H1 (cell line): ENCODE data around the gene REG1A. TPM values are rescaled to one million over a fixed set of nuclear protein-coding genes. Genes with fewer than 3 reads are reported as not detected.

ENCODE experiments used
- CTCF ChIA-PET: fragments of 300-600 bp; sonication (Branson Sonifier 250); formaldehyde crosslinking; loops from one replicate; lab custom pipeline; 2021; ENCODE audit not compliant: partially characterized antibody; lab: Charles Lee
- POLR2A ChIA-PET: fragments of 300-600 bp; sonication (Branson Sonifier 250); formaldehyde crosslinking; loops from one replicate; lab custom pipeline; 2021; ENCODE audit warnings: inconsistent platforms; ENCODE audit not compliant: partially characterized antibody; lab: Charles Lee
- DNase-seq, 2 experiments: peaks; one replicate each; pipeline versions ENCODE4 v3.0.0 to v3.0.0-alpha.2; 2010 to 2022; ENCODE audit warnings: low spot score in 2 of 2, low read depth in 1 of 2, mixed read lengths in 1 of 2
- FAIRE-seq: peaks from 2 replicates; lab custom pipeline; 2011; peaks lifted over from hg19 to GRCh38; lab: Jason Lieb, UNC
- H2AFZ ChIP-seq: 2 replicates; pipeline ENCODE4 v1.8.1; 2012; ENCODE audit warnings: low read length, inconsistent platforms
- H2AK5ac ChIP-seq: 2 replicates; pipeline ENCODE4 v1.6.1; 2013; ENCODE audit warnings: low read depth, low read length
- H2BK120ac ChIP-seq: replicated peaks from 2 replicates; pipeline ENCODE3; 2013; ENCODE audit warnings: low read depth, low read length, inconsistent platforms
- H2BK12ac ChIP-seq: 2 replicates; pipeline ENCODE4 v1.6.1; 2013; ENCODE audit warnings: low read depth, low read length
- H2BK15ac ChIP-seq: 2 replicates; pipeline ENCODE4 v1.6.1; 2013; ENCODE audit warnings: low read length
- H2BK20ac ChIP-seq: 2 replicates; pipeline ENCODE4 v1.6.1; 2013; ENCODE audit warnings: low read length
- H2BK5ac ChIP-seq: 2 replicates; pipeline ENCODE4 v1.6.1; 2013; ENCODE audit warnings: low read depth, low read length
- H3K14ac ChIP-seq: 2 replicates; pipeline ENCODE4 v1.6.1; 2013; ENCODE audit warnings: inconsistent platforms; ENCODE audit not compliant: insufficient read length
- H3K18ac ChIP-seq: 2 replicates; pipeline ENCODE4 v1.6.1; 2013; ENCODE audit warnings: low read length; ENCODE audit errors: extremely low read depth
- H3K23ac ChIP-seq: 2 replicates; pipeline ENCODE4 v1.6.1; 2013; ENCODE audit warnings: inconsistent platforms; ENCODE audit not compliant: insufficient read length
- H3K23me2 ChIP-seq: 2 replicates; pipeline ENCODE4 v1.6.1; 2013; ENCODE audit warnings: low read depth, low read length
- H3K27ac ChIP-seq: 2 replicates; pipeline ENCODE4 v1.6.1; 2011; ENCODE audit warnings: low read depth, low read length, inconsistent platforms
- H3K27me3 ChIP-seq, 4 experiments: replicated peaks in 1 of 4; 1 replicate in 1 of 4; 2 replicates in 3 of 4; pipeline versions ENCODE4 v1.6.1 to v1.8.1; 2011 to 2013; ENCODE audit warnings: low read length in 3 of 4, mild to moderate bottlenecking in 3 of 4, inconsistent platforms in 2 of 4, mixed read lengths in 2 of 4, moderate library complexity in 1 of 4; ENCODE audit not compliant: control insufficient read depth in 3 of 4, insufficient read depth in 3 of 4; ENCODE audit errors: extremely low read depth in 1 of 4
- H3K36me3 ChIP-seq, 4 experiments: 2 replicates each; pipeline versions ENCODE4 v1.6.1 to v1.8.1; 2011 to 2013; ENCODE audit warnings: mild to moderate bottlenecking in 4 of 4, low read length in 3 of 4, moderate library complexity in 2 of 4, control low read depth in 1 of 4, inconsistent platforms in 1 of 4; ENCODE audit not compliant: insufficient read depth in 4 of 4, control insufficient read depth in 2 of 4
- H3K4ac ChIP-seq: replicated peaks from 2 replicates; pipeline ENCODE3; 2013; ENCODE audit warnings: low read length, low read depth, mixed read lengths, inconsistent platforms; ENCODE audit not compliant: insufficient read length
- H3K4me1 ChIP-seq, 4 experiments: replicated peaks in 1 of 4; 1 replicate in 1 of 4; 2 replicates in 3 of 4; pipeline versions ENCODE4 v1.6.1 to v1.8.1; 2011 to 2013; ENCODE audit warnings: low read length in 3 of 4, inconsistent platforms in 2 of 4, mixed read lengths in 1 of 4; ENCODE audit not compliant: insufficient read depth in 4 of 4, control insufficient read depth in 3 of 4
- H3K4me2 ChIP-seq, 2 experiments: 2 replicates each; pipeline versions ENCODE4 v1.6.1 to v1.8.1; 2011 to 2013; ENCODE audit warnings: low read depth in 2 of 2, low read length in 2 of 2, control low read depth in 1 of 2, inconsistent platforms in 1 of 2, mild to moderate bottlenecking in 1 of 2; ENCODE audit not compliant: insufficient read depth in 1 of 2
- H3K4me3 ChIP-seq, 4 experiments: fragments of 200-600, 300-600 bp in 1 of 4; sonication (generic), shearing (Covaris generic), sonication (Bioruptor Twin) in 1 of 4; 2 replicates each; pipeline versions ENCODE4 v1.5.1 to v1.8.1; 2011 to 2016; ENCODE audit warnings: low read length in 4 of 4, low read depth in 3 of 4, control low read depth in 2 of 4, inconsistent platforms in 2 of 4, mild to moderate bottlenecking in 2 of 4, mixed read lengths in 1 of 4, moderate library complexity in 1 of 4; ENCODE audit not compliant: insufficient read depth in 2 of 4; ENCODE audit errors: extremely low read depth in 1 of 4
- H3K56ac ChIP-seq: replicated peaks from 2 replicates; pipeline ENCODE3; 2013; ENCODE audit warnings: low read depth, mild to moderate bottlenecking, mixed read lengths, low read length, inconsistent platforms; ENCODE audit not compliant: insufficient read length
- H3K79me1 ChIP-seq: 2 replicates; pipeline ENCODE4 v1.6.1; 2013; ENCODE audit warnings: low read depth, low read length, control low read depth
- H3K79me2 ChIP-seq, 2 experiments: 2 replicates each; pipeline versions ENCODE4 v1.6.1 to v1.8.1; 2012 to 2013; ENCODE audit warnings: low read length in 2 of 2, mild to moderate bottlenecking in 2 of 2, inconsistent platforms in 1 of 2; ENCODE audit not compliant: insufficient read depth in 2 of 2, control insufficient read depth in 1 of 2
- H3K9ac ChIP-seq, 4 experiments: replicated peaks in 1 of 4; 1 replicate in 1 of 4; 2 replicates in 3 of 4; pipeline versions ENCODE4 v1.6.1 to v1.8.1; 2011 to 2013; ENCODE audit warnings: low read depth in 3 of 4, low read length in 3 of 4, control low read depth in 2 of 4, mild to moderate bottlenecking in 2 of 4, moderate library complexity in 2 of 4, inconsistent platforms in 1 of 4; ENCODE audit errors: extremely low read depth in 1 of 4
- H3K9me3 ChIP-seq, 2 experiments: 2 replicates each; pipeline versions ENCODE4 v1.6.1 to v1.8.1; 2012 to 2013; ENCODE audit warnings: mild to moderate bottlenecking in 2 of 2, moderate library complexity in 2 of 2, control low read depth in 1 of 2, inconsistent platforms in 1 of 2, low read depth in 1 of 2, low read length in 1 of 2, mixed read lengths in 1 of 2; ENCODE audit not compliant: insufficient read depth in 2 of 2
- H4K20me1 ChIP-seq, 2 experiments: replicated peaks in 1 of 2; 2 replicates each; pipeline versions ENCODE3 to v1.8.1; 2011 to 2013; ENCODE audit warnings: inconsistent platforms in 2 of 2, low read length in 2 of 2, mild to moderate bottlenecking in 1 of 2; ENCODE audit not compliant: insufficient read depth in 2 of 2, control insufficient read depth in 1 of 2
- H4K5ac ChIP-seq: 2 replicates; pipeline ENCODE4 v1.6.1; 2013; ENCODE audit warnings: low read length, low read depth, mixed read lengths, inconsistent platforms; ENCODE audit not compliant: insufficient read length
- H4K8ac ChIP-seq: 2 replicates; pipeline ENCODE4 v1.8.0; 2013; ENCODE audit warnings: mild to moderate bottlenecking, moderate library complexity, low read length, inconsistent platforms; ENCODE audit not compliant: insufficient read depth; ENCODE audit errors: extremely low read depth
- H4K91ac ChIP-seq: replicated peaks from 2 replicates; pipeline ENCODE3; 2013; ENCODE audit warnings: low read length, mixed read lengths, inconsistent platforms; ENCODE audit not compliant: insufficient read length
- BCL11A ChIP-seq, 2 experiments: IDR thresholded peaks; one replicate each; pipeline ENCODE4 v1.6.1; 2011; ENCODE audit warnings: low read depth in 2 of 2, low read length in 2 of 2, mild to moderate bottlenecking in 2 of 2
- CREB1 ChIP-seq: IDR thresholded peaks from 2 replicates; pipeline ENCODE4 v1.6.1; 2012; ENCODE audit warnings: inconsistent platforms
- CTCF ChIP-seq, 3 experiments: IDR thresholded peaks; 1 replicate in 2 of 3; 2 replicates in 1 of 3; pipeline versions ENCODE4 v1.5.1 to v1.6.1; 2011; ENCODE audit warnings: low read length in 3 of 3, mild to moderate bottlenecking in 3 of 3, inconsistent platforms in 2 of 3, low read depth in 1 of 3, moderate library complexity in 1 of 3; ENCODE audit not compliant: insufficient read depth in 1 of 3; ENCODE audit errors: control extremely low read depth in 1 of 3
- MAFK ChIP-seq: IDR thresholded peaks from 2 replicates; pipeline ENCODE4 v1.6.1; 2012; ENCODE audit warnings: low read depth, mild to moderate bottlenecking, improper control_type of control experiment, low read length
- MAX ChIP-seq: IDR thresholded peaks from 2 replicates; pipeline ENCODE4 v1.6.1; 2012; ENCODE audit warnings: inconsistent platforms
- POLR2AphosphoS5 ChIP-seq: IDR thresholded peaks from 2 replicates; pipeline ENCODE4 v1.6.1; 2011; ENCODE audit warnings: low read depth, low read length
- SIN3A ChIP-seq, 2 experiments: IDR thresholded peaks in 1 of 2; conservative IDR thresholded peaks in 1 of 2; 2 replicates each; pipeline ENCODE4 v1.6.1; 2011 to 2012; ENCODE audit warnings: low read length in 2 of 2, improper control_type of control experiment in 1 of 2, low read depth in 1 of 2, mild to moderate bottlenecking in 1 of 2
- SRF ChIP-seq: IDR thresholded peaks from 2 replicates; pipeline ENCODE4 v1.6.1; 2011; ENCODE audit warnings: mild to moderate bottlenecking, low read depth, low read length, moderate library complexity
- TCF12 ChIP-seq: IDR thresholded peaks from 2 replicates; pipeline ENCODE4 v1.6.1; 2011; ENCODE audit warnings: low read depth, mild to moderate bottlenecking, low read length
- WGBS, 2 experiments: shearing (Covaris generic) in 1 of 2; methylation state at CpG; one replicate each; pipeline versions ENCODE4 v1.1.6 to v1.1.7; 2013 to 2015; ENCODE audit warnings: low lambda C conversion rate in 2 of 2, mixed read lengths in 2 of 2, inconsistent platforms in 1 of 2, low coverage in 1 of 2, missing lambda C conversion rate in 1 of 2; ENCODE audit not compliant: insufficient replicate concordance in 2 of 2, insufficient coverage in 1 of 2, insufficient read length in 1 of 2; ENCODE audit errors: extremely low coverage in 1 of 2, missing lambda C conversion rate in 1 of 2; 5-methylcytosine and 5-hydroxymethylcytosine counted together
- polyA plus RNA-seq, 7 experiments: library from polyadenylated mRNA; depleted of rRNA in 3 of 7; stranded (reverse) in 5 of 7; unstranded in 2 of 7; fragments of >200 nt in 5 of 7; fragments of 200-250 nt in 2 of 7; gene quantifications; 1 replicate in 5 of 7; 2 replicates in 1 of 7; 4 replicates in 1 of 7; pipeline versions ENCODE4 v1.2.1 to v1.2.3, GENCODE V29; 2011 to 2013; ENCODE audit warnings: missing spikeins in 2 of 7, mixed read lengths in 2 of 7
- total RNA-seq: library from RNA; stranded (reverse); fragmentation: NEBNext Ultra II Directional; extraction: Animal tissue kit (Norgen Biotek cat#: 25700); gene quantifications from 2 replicates; pipeline ENCODE4 v1.2.1, GENCODE V29; 2021

REG1A gene
- total and polyA plus RNA-seq, 2 of the 8 experiments (the other 6 are each of a cell fraction or from before 2014, with no cell fraction given) = not detected

- ChIA-PET POLR2A (no interaction called here), CTCF (interaction anchor here (1.1 to 1.7 kb wide), 2 partner anchors 50 to 63 kb away, joined by 3 to 6 read pairs; no protein-coding TSS in a partner anchor)
- no peaks in the 10 kb centered on the region for H4K20me1 ChIP-seq
- no peak overlapping the region for H2BK20ac ChIP-seq
- H4K5ac ChIP-seq = no peak overlapping the region
- H3K4me2 ChIP-seq = no peak overlapping the region
- no peaks in the 10 kb centered on the region for H3K27me3 ChIP-seq
- no peak overlapping the region for H3K9ac ChIP-seq
- no peak overlapping the region for H4K8ac ChIP-seq
- H3K27ac ChIP-seq = no peak overlapping the region
- H3K4ac ChIP-seq = no peak overlapping the region
- H2AK5ac ChIP-seq = no peak overlapping the region
- WGBS, 2 experiments = 99% methylated on average over 4 of the region's 4 CpGs; no CpG with 5 or more reads in 1 of the 2 experiments
- H3K18ac ChIP-seq = no peak overlapping the region
- no peak overlapping the region for H2BK5ac ChIP-seq
- no peaks in the 10 kb centered on the region for H3K79me2 ChIP-seq
- no peak overlapping the region for H3K4me3 ChIP-seq
- H3K79me1 ChIP-seq = no peaks in the 10 kb centered on the region
- H3K9me3 ChIP-seq = 0 out of 4 replicates have a peak, but pooled peaks cover 0 to 2% of the 10 kb centered on the region in 2 experiments
- no peaks in the 10 kb centered on the region for H3K4me1 ChIP-seq
- no peaks in the 10 kb centered on the region for H3K23me2 ChIP-seq
- H3K23ac ChIP-seq = no peak overlapping the region
- H2BK12ac ChIP-seq = no peak overlapping the region
- DNase-seq (no peak), FAIRE-seq (no peak)
- H3K56ac ChIP-seq = no peak overlapping the region
- H4K91ac ChIP-seq = no peak overlapping the region
- H2BK15ac ChIP-seq = no peak overlapping the region
- no peak overlapping the region for H2AFZ ChIP-seq
- no peak overlapping the region for H3K14ac ChIP-seq
- H2BK120ac ChIP-seq = no peak overlapping the region
- no peaks in the 10 kb centered on the region for H3K36me3 ChIP-seq
- TF ChIP-seq CTCF (IDR thresholded peaks at IDR 0.05; ENCODE audit: control extremely low read depth in 1 of 3, insufficient read depth in 1 of 3, low read depth in 1 of 3, low read length in 3 of 3) (no peak), SRF (no peak), POLR2AphosphoS5 (no peak), MAX (no peak), BCL11A (IDR thresholded peaks at IDR 0.05; ENCODE audit: low read depth in 2 of 2, low read length in 2 of 2) (no peak), MAFK (no peak), SIN3A (conservative IDR thresholded peaks at IDR 0.05 in 1 of 2, IDR thresholded peaks at IDR 0.05 in 1 of 2; ENCODE audit: low read depth in 1 of 2, low read length in 2 of 2) (no peak), CREB1 (no peak), TCF12 (no peak)
Observed at GRCh38 chr2:79090693-79091092, 29.6 kb upstream of the REG1A start.
